ENCODE data around the gene GUCD1. TPM values are rescaled to one million over a fixed set of nuclear protein-coding genes. Genes with fewer than 3 reads are reported as not detected.

The GUCD1 gene
- total and polyA plus RNA-seq, 10 of the 15 experiments (the other 5 are each of a cell fraction or from before 2014, with no cell fraction given), result 56.0 to 177 (median 88.2) TPM

DNA sequence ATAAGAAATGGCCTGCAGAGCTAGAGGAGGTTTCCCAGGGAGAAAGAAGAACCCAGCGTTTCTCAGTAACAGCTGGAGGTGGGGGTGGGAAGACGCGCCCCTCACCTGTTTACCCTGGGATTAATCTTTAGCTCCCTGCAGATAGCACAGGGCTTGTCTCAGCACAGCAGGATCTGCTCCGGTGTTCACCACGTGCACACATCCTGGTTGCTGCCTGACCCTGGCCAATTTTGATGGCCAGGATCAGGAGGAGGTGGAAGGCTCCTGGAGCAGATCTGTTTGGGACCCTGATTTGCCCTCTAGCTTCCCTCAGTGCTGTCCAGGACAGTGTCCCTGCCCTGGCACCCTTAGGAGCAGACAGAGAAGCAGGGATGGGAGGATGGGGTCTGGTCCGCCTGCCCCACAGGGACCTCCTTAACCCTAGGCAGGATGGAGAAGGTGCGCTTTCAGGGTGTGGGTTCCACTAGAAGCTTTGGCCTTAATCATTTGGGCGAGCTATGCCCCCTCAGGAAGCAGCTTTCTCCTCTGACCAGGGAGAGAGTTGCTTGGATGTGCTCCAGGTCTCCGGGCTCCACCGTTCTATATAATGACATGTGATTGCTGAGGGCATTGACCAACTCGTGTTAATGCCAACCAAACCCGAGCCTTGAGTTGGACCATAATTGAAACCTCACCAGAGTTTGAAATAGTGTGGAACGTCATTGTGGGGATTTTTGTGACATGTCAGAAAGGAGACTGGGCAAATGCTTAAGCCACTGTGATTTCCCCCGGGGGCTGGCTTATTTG lies 40.5 kb downstream of the GUCD1 start (continued):
- TF ChIP-seq, protein P1, sequence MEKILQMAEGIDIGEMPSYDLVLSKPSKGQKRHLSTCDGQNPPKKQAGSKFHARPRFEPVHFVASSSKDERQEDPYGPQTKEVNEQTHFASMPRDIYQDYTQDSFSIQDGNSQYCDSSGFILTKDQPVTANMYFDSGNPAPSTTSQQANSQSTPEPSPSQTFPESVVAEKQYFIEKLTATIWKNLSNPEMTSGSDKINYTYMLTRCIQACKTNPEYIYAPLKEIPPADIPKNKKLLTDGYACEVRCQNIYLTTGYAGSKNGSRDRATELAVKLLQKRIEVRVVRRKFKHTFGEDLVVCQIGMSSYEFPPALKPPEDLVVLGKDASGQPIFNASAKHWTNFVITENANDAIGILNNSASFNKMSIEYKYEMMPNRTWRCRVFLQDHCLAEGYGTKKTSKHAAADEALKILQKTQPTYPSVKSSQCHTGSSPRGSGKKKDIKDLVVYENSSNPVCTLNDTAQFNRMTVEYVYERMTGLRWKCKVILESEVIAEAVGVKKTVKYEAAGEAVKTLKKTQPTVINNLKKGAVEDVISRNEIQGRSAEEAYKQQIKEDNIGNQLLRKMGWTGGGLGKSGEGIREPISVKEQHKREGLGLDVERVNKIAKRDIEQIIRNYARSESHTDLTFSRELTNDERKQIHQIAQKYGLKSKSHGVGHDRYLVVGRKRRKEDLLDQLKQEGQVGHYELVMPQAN (conservative IDR thresholded peaks at IDR 0.05), result no peak
- no peak for TF ChIP-seq EGR1 (IDR thresholded peaks at IDR 0.05; ENCODE audit: borderline replicate concordance in 1 of 2, low read depth in 2 of 2, low read length in 2 of 2)
- no peak for TF ChIP-seq JUND (IDR thresholded peaks at IDR 0.05; ENCODE audit: low read depth, low read length)
- TF ChIP-seq POLR2AphosphoS2 (IDR thresholded peaks at IDR 0.05; ENCODE audit: low read depth, low read length), result no peak
- no peak for TF ChIP-seq DPF2 (IDR thresholded peaks at IDR 0.05)
- no peak for TF ChIP-seq NFYA (IDR thresholded peaks at IDR 0.05; ENCODE audit: borderline replicate concordance, low read depth, low read length)
- no peak for TF ChIP-seq NBN (IDR thresholded peaks at IDR 0.05)
- no peak for TF ChIP-seq SUPT20H (IDR thresholded peaks at IDR 0.05; ENCODE audit: borderline replicate concordance, control insufficient read depth, low read depth, low read length)
- TF ChIP-seq PML (IDR thresholded peaks at IDR 0.05; ENCODE audit: low read length), result no peak
- peak; percentile 48 for TF ChIP-seq IKZF1 (conservative IDR thresholded peaks at IDR 0.05)
- TF ChIP-seq MTA2 (IDR thresholded peaks at IDR 0.05; ENCODE audit: low read depth), result peak; percentile 62
- peak; percentile 68; the same call in 1 of the 2 replicates for TF ChIP-seq RUNX3 (IDR thresholded peaks at IDR 0.05; ENCODE audit: low read length)
- no peak for TF ChIP-seq SREBF2 (IDR thresholded peaks at IDR 0.05; ENCODE audit: low read length)
- TF ChIP-seq POLR2A (IDR thresholded peaks at IDR 0.05; ENCODE audit: low read depth, low read length), result no peak
- no peak for TF ChIP-seq ZSCAN29 (IDR thresholded peaks at IDR 0.05)
- TF ChIP-seq, protein P2, sequence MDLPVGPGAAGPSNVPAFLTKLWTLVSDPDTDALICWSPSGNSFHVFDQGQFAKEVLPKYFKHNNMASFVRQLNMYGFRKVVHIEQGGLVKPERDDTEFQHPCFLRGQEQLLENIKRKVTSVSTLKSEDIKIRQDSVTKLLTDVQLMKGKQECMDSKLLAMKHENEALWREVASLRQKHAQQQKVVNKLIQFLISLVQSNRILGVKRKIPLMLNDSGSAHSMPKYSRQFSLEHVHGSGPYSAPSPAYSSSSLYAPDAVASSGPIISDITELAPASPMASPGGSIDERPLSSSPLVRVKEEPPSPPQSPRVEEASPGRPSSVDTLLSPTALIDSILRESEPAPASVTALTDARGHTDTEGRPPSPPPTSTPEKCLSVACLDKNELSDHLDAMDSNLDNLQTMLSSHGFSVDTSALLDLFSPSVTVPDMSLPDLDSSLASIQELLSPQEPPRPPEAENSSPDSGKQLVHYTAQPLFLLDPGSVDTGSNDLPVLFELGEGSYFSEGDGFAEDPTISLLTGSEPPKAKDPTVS (IDR thresholded peaks at IDR 0.05; ENCODE audit: low read depth, low read length), result no peak
- TF ChIP-seq, protein P3, sequence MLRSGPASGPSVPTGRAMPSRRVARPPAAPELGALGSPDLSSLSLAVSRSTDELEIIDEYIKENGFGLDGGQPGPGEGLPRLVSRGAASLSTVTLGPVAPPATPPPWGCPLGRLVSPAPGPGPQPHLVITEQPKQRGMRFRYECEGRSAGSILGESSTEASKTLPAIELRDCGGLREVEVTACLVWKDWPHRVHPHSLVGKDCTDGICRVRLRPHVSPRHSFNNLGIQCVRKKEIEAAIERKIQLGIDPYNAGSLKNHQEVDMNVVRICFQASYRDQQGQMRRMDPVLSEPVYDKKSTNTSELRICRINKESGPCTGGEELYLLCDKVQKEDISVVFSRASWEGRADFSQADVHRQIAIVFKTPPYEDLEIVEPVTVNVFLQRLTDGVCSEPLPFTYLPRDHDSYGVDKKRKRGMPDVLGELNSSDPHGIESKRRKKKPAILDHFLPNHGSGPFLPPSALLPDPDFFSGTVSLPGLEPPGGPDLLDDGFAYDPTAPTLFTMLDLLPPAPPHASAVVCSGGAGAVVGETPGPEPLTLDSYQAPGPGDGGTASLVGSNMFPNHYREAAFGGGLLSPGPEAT (IDR thresholded peaks at IDR 0.05; ENCODE audit: low read depth), result peak; percentile 68; the same call in 1 of the 2 replicates
- no peak for TF ChIP-seq MTA3 (IDR thresholded peaks at IDR 0.05; ENCODE audit: borderline replicate concordance, low read length)
- no peak for TF ChIP-seq WRNIP1 (IDR thresholded peaks at IDR 0.05; ENCODE audit: borderline replicate concordance, low read depth, low read length)
- TF ChIP-seq, protein P4, sequence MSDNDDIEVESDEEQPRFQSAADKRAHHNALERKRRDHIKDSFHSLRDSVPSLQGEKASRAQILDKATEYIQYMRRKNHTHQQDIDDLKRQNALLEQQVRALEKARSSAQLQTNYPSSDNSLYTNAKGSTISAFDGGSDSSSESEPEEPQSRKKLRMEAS (IDR thresholded peaks at IDR 0.05; ENCODE audit: low read depth, low read length), result no peak
- TF ChIP-seq, protein P5, sequence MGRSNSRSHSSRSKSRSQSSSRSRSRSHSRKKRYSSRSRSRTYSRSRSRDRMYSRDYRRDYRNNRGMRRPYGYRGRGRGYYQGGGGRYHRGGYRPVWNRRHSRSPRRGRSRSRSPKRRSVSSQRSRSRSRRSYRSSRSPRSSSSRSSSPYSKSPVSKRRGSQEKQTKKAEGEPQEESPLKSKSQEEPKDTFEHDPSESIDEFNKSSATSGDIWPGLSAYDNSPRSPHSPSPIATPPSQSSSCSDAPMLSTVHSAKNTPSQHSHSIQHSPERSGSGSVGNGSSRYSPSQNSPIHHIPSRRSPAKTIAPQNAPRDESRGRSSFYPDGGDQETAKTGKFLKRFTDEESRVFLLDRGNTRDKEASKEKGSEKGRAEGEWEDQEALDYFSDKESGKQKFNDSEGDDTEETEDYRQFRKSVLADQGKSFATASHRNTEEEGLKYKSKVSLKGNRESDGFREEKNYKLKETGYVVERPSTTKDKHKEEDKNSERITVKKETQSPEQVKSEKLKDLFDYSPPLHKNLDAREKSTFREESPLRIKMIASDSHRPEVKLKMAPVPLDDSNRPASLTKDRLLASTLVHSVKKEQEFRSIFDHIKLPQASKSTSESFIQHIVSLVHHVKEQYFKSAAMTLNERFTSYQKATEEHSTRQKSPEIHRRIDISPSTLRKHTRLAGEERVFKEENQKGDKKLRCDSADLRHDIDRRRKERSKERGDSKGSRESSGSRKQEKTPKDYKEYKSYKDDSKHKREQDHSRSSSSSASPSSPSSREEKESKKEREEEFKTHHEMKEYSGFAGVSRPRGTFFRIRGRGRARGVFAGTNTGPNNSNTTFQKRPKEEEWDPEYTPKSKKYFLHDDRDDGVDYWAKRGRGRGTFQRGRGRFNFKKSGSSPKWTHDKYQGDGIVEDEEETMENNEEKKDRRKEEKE (IDR thresholded peaks at IDR 0.05), result no peak
- TF ChIP-seq NR2C1 (IDR thresholded peaks at IDR 0.05), result no peak
- TF ChIP-seq PAX8 (IDR thresholded peaks at IDR 0.05), result no peak

Data from GM12878 (cell line).